ENCODE results near the gene SFT2D1. TPM values are rescaled to one million over a fixed set of nuclear protein-coding genes. Genes with fewer than 3 reads are reported as not detected.

SFT2D1 gene
- total and polyA plus RNA-seq, 2 of the 4 experiments (the other 2 are of a cell fraction) = 10.2 to 45.8 TPM

- Histone ChIP-seq H3K4me3 (ENCODE audit: insufficient read depth, low read depth, low read length) (no peak overlapping the region), H4K8ac (ENCODE audit: low read depth in 2 of 2, low read length in 2 of 2) (no peak overlapping the region), H3K27ac (ENCODE audit: insufficient read depth, low read length) (no peak overlapping the region), H3K56ac (ENCODE audit: extremely low read depth, insufficient read depth, low read length) (no peak overlapping the region), H3K4me2 (ENCODE audit: low read depth, low read length) (no peak overlapping the region), H3K4me1 (ENCODE audit: control insufficient read depth, insufficient read depth, low read length) (no peaks in the 10 kb centered on the region), H3K9ac (ENCODE audit: low read depth, low read length) (no peak overlapping the region), H4K20me1 (ENCODE audit: insufficient read depth, low read length) (no peaks in the 10 kb centered on the region), H2AK5ac (ENCODE audit: low read depth, low read length) (no peak overlapping the region), H2BK120ac (ENCODE audit: low read depth, low read length) (no peak overlapping the region), H3K18ac (ENCODE audit: low read depth, low read length) (no peak overlapping the region), H3K9me1 (ENCODE audit: insufficient read depth, low read length) (no peaks in the 10 kb centered on the region), H2BK15ac (ENCODE audit: low read depth, low read length) (no peak overlapping the region), H2BK20ac (ENCODE audit: low read depth, low read length) (no peak overlapping the region), H3K23ac (ENCODE audit: low read depth, low read length) (no peak overlapping the region), H4K5ac (ENCODE audit: low read depth, low read length) (no peak overlapping the region), H2AK9ac (replicated peaks; ENCODE audit: low read depth, low read length, poor library complexity) (no peak overlapping the region), H3K4ac (ENCODE audit: low read depth, low read length) (no peak overlapping the region), H3K27me3 (ENCODE audit: control insufficient read depth, insufficient read depth, low read length) (no peaks in the 10 kb centered on the region; the same call in 1 of the 2 replicates), H2BK5ac (ENCODE audit: low read depth, low read length, poor library complexity, severe bottlenecking) (no peak overlapping the region), H3K36me3 (ENCODE audit: control insufficient read depth, insufficient read depth, low read length) (no peaks in the 10 kb centered on the region), H4K91ac (ENCODE audit: insufficient read depth, low read depth, low read length) (no peak overlapping the region), H2AFZ (replicated peaks; ENCODE audit: low read length, poor library complexity) (no peak overlapping the region), H3K9me3 (ENCODE audit: control insufficient read depth, insufficient read depth, low read length) (no peaks in the 10 kb centered on the region; the same call in 1 of the 2 replicates), H3K14ac (replicated peaks; ENCODE audit: low read depth, low read length) (no peak overlapping the region), H3K79me1 (ENCODE audit: low read depth in 1 of 2, low read length in 2 of 2) (peaks cover 2 to 11% of the 10 kb centered on the region in 2 experiments; a peak in 1 of 4 replicates)
- dilution Hi-C loops (cut with HindIII; ENCODE audit: low sequenced_read_pairs, unreplicated experiment) = no loop called here
- CTCF ChIA-PET = no interaction called here
- DNase-seq (no peak), ATAC-seq (ENCODE audit: low read depth) (no peak)
- intact Hi-C loops (cut with micrococcal nuclease) = no loop called here
- WGBS, 2 experiments (ENCODE audit: extremely low coverage in 2 of 2, insufficient read length in 1 of 2) = 100% methylated on average over 1 of the region's 3 CpGs; no CpG with 5 or more reads in 1 of the 2 experiments
- in situ Hi-C loops (cut with MboI; ENCODE audit: low sequenced_read_pairs) = no loop called here
- POLR2A ChIA-PET (ENCODE audit: unreplicated experiment) = no interaction called here
- no peak for TF ChIP-seq FOS (IDR thresholded peaks at IDR 0.05; ENCODE audit: low read depth, low read length)
- TF ChIP-seq USF2 (IDR thresholded peaks at IDR 0.05; ENCODE audit: low read depth, low read length) = no peak
- no peak for TF ChIP-seq NFE2L2 (IDR thresholded peaks at IDR 0.05; ENCODE audit: low read depth, low read length)
- TF ChIP-seq MXI1 (IDR thresholded peaks at IDR 0.05; ENCODE audit: borderline replicate concordance, low read depth, low read length) = no peak
- TF ChIP-seq POLR2A (IDR thresholded peaks at IDR 0.05; ENCODE audit: low read depth, low read length) = no peak
- TF ChIP-seq RFX5 (IDR thresholded peaks at IDR 0.05; ENCODE audit: low read depth, low read length) = no peak
- no peak for TF ChIP-seq MAFK (IDR thresholded peaks at IDR 0.05; ENCODE audit: low read depth, low read length)
- TF ChIP-seq RCOR1 (IDR thresholded peaks at IDR 0.05; ENCODE audit: insufficient replicate concordance, low read length) = no peak
- no peak for TF ChIP-seq ELK1 (IDR thresholded peaks at IDR 0.05; ENCODE audit: borderline replicate concordance, low read depth, low read length)
- TF ChIP-seq SMC3 (IDR thresholded peaks at IDR 0.05; ENCODE audit: low read depth, low read length) = no peak
- TF ChIP-seq RAD21 (IDR thresholded peaks at IDR 0.05; ENCODE audit: low read length) = no peak
- TF ChIP-seq CTCF (conservative IDR thresholded peaks at IDR 0.05; ENCODE audit: low read depth, low read length) = no peak
- TF ChIP-seq CEBPB (IDR thresholded peaks at IDR 0.05; ENCODE audit: low read depth, low read length) = no peak
- no TSS peak for BruUV-seq (replicated peaks)
These were observed 4.1 kb upstream of the SFT2D1 start for GRCh38 chr6:166346449-166346848.
